Gastrocnemius medialis (tissue), 4 donors: ENCODE results near the gene DEFB129.

Experiments
- CTCF ChIP-seq, 5 experiments: fragments of 450-650 bp in 3 of 5; fragments of 200-600 bp in 2 of 5; sonication (generic) in 2 of 5; IDR thresholded peaks in 4 of 5; conservative IDR thresholded peaks in 1 of 5; 1 replicate in 4 of 5; 2 replicates in 1 of 5; pipeline ENCODE4 v1.5.1; 2016 to 2019; ENCODE audit warnings: antibody characterized with exemption in 5 of 5, mild to moderate bottlenecking in 3 of 5, moderate library complexity in 3 of 5
- POLR2A ChIP-seq, 2 donors: fragments of 450-650 bp; IDR thresholded peaks; one replicate each; pipeline ENCODE4 v1.6.1; 2017; ENCODE audit warnings: antibody characterized with exemption in 2 of 2, mild to moderate bottlenecking in 2 of 2, moderate library complexity in 2 of 2

GRCh38 chr20:276620-277495 lies 49.8 kb downstream of the DEFB129 start:
- TF ChIP-seq CTCF (IDR thresholded peaks at IDR 0.05 in 4 of 5, conservative IDR thresholded peaks at IDR 0.05 in 1 of 5): no peak
- no peak for TF ChIP-seq POLR2A (IDR thresholded peaks at IDR 0.05)
